ENCODE data around the gene AHDC1. TPM values are rescaled to one million over a fixed set of nuclear protein-coding genes. Genes with fewer than 3 reads are reported as not detected.

AHDC1 gene
- total and polyA plus RNA-seq, 8 donors, result 10.4 to 27.5 (median 14.9) TPM

DNA sequence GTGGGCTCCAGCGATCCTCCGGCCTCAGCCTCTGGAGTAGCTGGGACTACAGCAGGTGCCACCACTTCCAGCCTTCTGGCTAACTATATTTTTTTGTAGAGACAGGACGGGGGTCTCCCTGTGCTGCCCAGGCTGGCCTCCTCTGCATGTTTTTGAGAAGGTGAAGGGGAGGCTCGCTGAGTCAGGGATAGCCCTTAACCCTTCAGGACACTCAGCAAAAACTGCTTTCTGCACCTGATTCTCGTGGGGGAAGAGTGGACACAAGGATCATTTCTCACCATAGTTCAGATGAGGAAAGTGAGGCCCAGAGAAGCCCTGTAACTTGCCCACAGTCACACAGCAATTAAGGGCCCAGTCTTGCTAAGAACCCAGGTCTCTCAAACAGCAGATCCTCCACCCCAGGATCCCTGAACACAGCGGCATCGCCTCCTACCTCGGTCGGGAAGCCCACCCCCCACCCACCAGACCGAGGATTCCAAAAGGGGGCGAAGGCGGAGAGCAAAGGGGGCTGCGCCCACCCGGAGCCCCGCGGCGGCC lies 29.8 kb upstream of the AHDC1 start:
- ATAC-seq (no peak), FAIRE-seq (no peak), DNase-seq (no peak)
- H3K4me3 ChIP-seq, result peak overlapping the region in 2 of 4 donors; percentile 23 to 51
- intact Hi-C loops (cut with DNase I), result no loop called here
- WGBS, 2 donors, result 38 to 47% methylated on average over 16 to 17 of the region's 17 CpGs
- H3K9me3 ChIP-seq, result no peaks in the 10 kb centered on the region
- peak overlapping the region in 1 of 4 donors; percentile 28 for H3K27ac ChIP-seq
- H3K36me3 ChIP-seq, result no peaks in the 10 kb centered on the region
- H3K4me1 ChIP-seq, result no peaks in the 10 kb centered on the region
- no peak for TF ChIP-seq CTCF (IDR thresholded peaks at IDR 0.05)
- no peaks in the 10 kb centered on the region for H3K27me3 ChIP-seq

- WGBS, 2 donors, result 85 to 89% methylated on average over 5 of the region's 5 CpGs
- intact Hi-C loops (cut with DNase I), result no loop called here
- DNase-seq (no peak), FAIRE-seq (no peak), ATAC-seq (no peak)
- Histone ChIP-seq H3K9me3 (no peaks in the 10 kb centered on the region), H3K4me3 (no peak overlapping the region), H3K4me1 (no peaks in the 10 kb centered on the region), H3K27ac (no peak overlapping the region), H3K27me3 (no peaks in the 10 kb centered on the region), H3K36me3 (no peaks in the 10 kb centered on the region)
- no peak for TF ChIP-seq CTCF (IDR thresholded peaks at IDR 0.05)
These were observed 29.3 kb upstream of the AHDC1 start for GRCh38 chr1:27633298-27633610.

- DNase-seq (peak in 1 of 6 donors; percentile 27), ATAC-seq (no peak), FAIRE-seq (no peak)
- no peaks in the 10 kb centered on the region for H3K4me1 ChIP-seq
- no peaks in the 10 kb centered on the region for H3K9me3 ChIP-seq
- H3K4me3 ChIP-seq, result no peak overlapping the region
- H3K36me3 ChIP-seq, result no peaks in the 10 kb centered on the region
- H3K27me3 ChIP-seq, result no peaks in the 10 kb centered on the region
- TF ChIP-seq CTCF (IDR thresholded peaks at IDR 0.05), result no peak
- 78 to 81% methylated on average over 14 of the region's 14 CpGs for WGBS, 2 donors
- intact Hi-C loops (cut with DNase I), result no loop called here
- H3K27ac ChIP-seq, result no peak overlapping the region
These were observed 28.7 kb upstream of the AHDC1 start for GRCh38 chr1:27632387-27633297.

GRCh38 chr1:27630859-27631491 lies 27.0 kb upstream of the AHDC1 start:
- Histone ChIP-seq H3K9me3 (no peaks in the 10 kb centered on the region), H3K36me3 (no peaks in the 10 kb centered on the region), H3K27ac (peak overlapping the region in 2 of 4 donors; percentile 22 to 54), H3K27me3 (no peaks in the 10 kb centered on the region), H3K4me1 (no peaks in the 10 kb centered on the region), H3K4me3 (no peak overlapping the region)
- no peak for FAIRE-seq
- peak in 2 of 4 donors; percentile 22 to 30 for ATAC-seq
- no peak for TF ChIP-seq CTCF (IDR thresholded peaks at IDR 0.05)
- intact Hi-C loops (cut with DNase I), result no loop called here
- WGBS, 2 donors, result 61 to 65% methylated on average over 5 of the region's 5 CpGs
- DNase-seq, result peak in 1 of 6 donors; percentile 16

All from pancreas (tissue), 10 donors.